Neuronal stem cell (in vitro differentiated cells): ENCODE results near the gene HNRNPAB.
"Not testable (repeated sequence)": the region's sequence is repeated elsewhere in the genome, so short reads cannot be mapped to it uniquely, and the experiment has no call there.

Experiments used
- DNase-seq: peaks from one replicate; pipeline ENCODE4 v3.0.0-alpha.2; 2013; ENCODE audit warnings: low spot score
- H2AFZ ChIP-seq: one replicate; pipeline ENCODE4 v1.6.1; 2013; ENCODE audit warnings: mild to moderate bottlenecking, low read length, inconsistent platforms
- H2AK5ac ChIP-seq: 2 replicates; pipeline ENCODE4 v1.6.1; 2013; ENCODE audit warnings: low read depth, mild to moderate bottlenecking, inconsistent platforms, low read length, moderate library complexity, mixed read lengths
- H2BK120ac ChIP-seq: 2 replicates; pipeline ENCODE4 v1.6.1; 2013; ENCODE audit warnings: low read depth, mild to moderate bottlenecking, inconsistent platforms, low read length, moderate library complexity, mixed read lengths
- H2BK12ac ChIP-seq: one replicate; pipeline ENCODE4 v1.6.1; 2013; ENCODE audit warnings: low read length, inconsistent platforms
- H2BK15ac ChIP-seq: 2 replicates; pipeline ENCODE4 v1.6.1; 2013; ENCODE audit warnings: mild to moderate bottlenecking, low read length, inconsistent platforms, mixed read lengths
- H2BK5ac ChIP-seq: one replicate; pipeline ENCODE4 v1.6.1; 2013; ENCODE audit warnings: inconsistent platforms, mild to moderate bottlenecking, low read length, moderate library complexity
- H3K14ac ChIP-seq: one replicate; pipeline ENCODE4 v1.6.1; 2013; ENCODE audit warnings: low read length, inconsistent platforms
- H3K18ac ChIP-seq: 2 replicates; pipeline ENCODE4 v1.6.1; 2013; ENCODE audit warnings: low read length, inconsistent platforms
- H3K23ac ChIP-seq: 2 replicates; pipeline ENCODE4 v1.6.1; 2013; ENCODE audit warnings: low read depth, mild to moderate bottlenecking, mixed read lengths, low read length, inconsistent platforms; ENCODE audit not compliant: poor library complexity
- H3K27ac ChIP-seq: replicated peaks from 3 replicates; pipeline ENCODE4 v1.5.1; 2013; ENCODE audit warnings: low read length, inconsistent platforms
- H3K27me3 ChIP-seq, 3 experiments: 2 replicates each; pipeline ENCODE4 v1.6.1; 2013; ENCODE audit warnings: low read length in 3 of 3, mild to moderate bottlenecking in 2 of 3, inconsistent platforms in 1 of 3, low read depth in 1 of 3, mixed read lengths in 1 of 3, moderate library complexity in 1 of 3; ENCODE audit not compliant: control insufficient read depth in 3 of 3, insufficient read depth in 3 of 3
- H3K36me3 ChIP-seq, 2 donors: replicated peaks in 1 of 2; 2 replicates each; pipeline ENCODE4 v1.6.1; 2013; ENCODE audit warnings: low read length in 2 of 2; ENCODE audit not compliant: control insufficient read depth in 2 of 2, insufficient read depth in 2 of 2
- H3K4ac ChIP-seq: 2 replicates; pipeline ENCODE4 v1.6.1; 2013; ENCODE audit warnings: inconsistent platforms, mild to moderate bottlenecking, low read length, moderate library complexity
- H3K4me1 ChIP-seq, 2 donors: 1 replicate in 1 of 2; 2 replicates in 1 of 2; pipeline ENCODE4 v1.6.1; 2013; ENCODE audit warnings: low read length in 2 of 2, low read depth in 1 of 2; ENCODE audit not compliant: control insufficient read depth in 2 of 2, insufficient read depth in 1 of 2
- H3K4me2 ChIP-seq: one replicate; pipeline ENCODE4 v1.6.1; 2013; ENCODE audit warnings: mild to moderate bottlenecking, low read length, inconsistent platforms; ENCODE audit not compliant: insufficient read depth, poor library complexity, severe bottlenecking
- H3K4me3 ChIP-seq, 2 donors: 2 replicates each; pipeline ENCODE4 v1.5.1; 2013; ENCODE audit warnings: low read length in 2 of 2, mild to moderate bottlenecking in 2 of 2, inconsistent platforms in 1 of 2, moderate library complexity in 1 of 2
- H3K79me1 ChIP-seq: one replicate; pipeline ENCODE4 v1.6.1; 2013; ENCODE audit warnings: low read depth, mild to moderate bottlenecking, inconsistent platforms, low read length, moderate library complexity
- H3K9ac ChIP-seq: one replicate; pipeline ENCODE4 v1.6.1; 2013; ENCODE audit warnings: mild to moderate bottlenecking, low read depth, low read length, inconsistent platforms; ENCODE audit not compliant: poor library complexity
- H3K9me3 ChIP-seq, 2 donors: replicated peaks in 1 of 2; 2 replicates each; pipeline versions ENCODE3 to v1.6.1; 2013; ENCODE audit warnings: low read length in 2 of 2, mild to moderate bottlenecking in 2 of 2, inconsistent platforms in 1 of 2, low read depth in 1 of 2, mixed read lengths in 1 of 2, moderate library complexity in 1 of 2; ENCODE audit not compliant: control insufficient read depth in 2 of 2, insufficient read depth in 1 of 2
- H4K8ac ChIP-seq: one replicate; pipeline ENCODE4 v1.6.1; 2013; ENCODE audit warnings: low read depth, mild to moderate bottlenecking, inconsistent platforms, low read length, moderate library complexity
- H4K91ac ChIP-seq: one replicate; pipeline ENCODE4 v1.6.1; 2013; ENCODE audit warnings: low read length, low read depth, mild to moderate bottlenecking, inconsistent platforms; ENCODE audit not compliant: poor library complexity
- WGBS, 2 donors: extraction: QIAGEN DNeasy Blood & Tissue Kit; methylation state at CpG; one replicate each; pipeline ENCODE4 v1.1.7; 2013; ENCODE audit warnings: missing lambda C conversion rate in 2 of 2, mixed read lengths in 1 of 2; ENCODE audit not compliant: insufficient read length in 2 of 2, insufficient replicate concordance in 1 of 2; ENCODE audit errors: extremely low coverage in 2 of 2; 5-methylcytosine and 5-hydroxymethylcytosine counted together

HNRNPAB gene

GRCh38 chr5:178239626-178240301, 35.4 kb downstream of the HNRNPAB start:
- WGBS, 2 donors: no CpG with 5 or more reads among the region's 16 CpGs
- not testable (repeated sequence) for H2BK120ac ChIP-seq, H3K27me3 ChIP-seq, H2BK5ac ChIP-seq, H3K14ac ChIP-seq, H3K4ac ChIP-seq, H3K4me2 ChIP-seq, H3K4me1 ChIP-seq, H3K18ac ChIP-seq, H3K9ac ChIP-seq, H3K27ac ChIP-seq, H4K91ac ChIP-seq, H3K4me3 ChIP-seq, DNase-seq, H3K23ac ChIP-seq, H3K9me3 ChIP-seq, H3K79me1 ChIP-seq, H3K36me3 ChIP-seq
- Histone ChIP-seq H2BK15ac (peak overlapping the region; percentile 56), H2AFZ (peak overlapping the region; percentile 78), H2AK5ac (peak overlapping the region; percentile 77), H4K8ac (peak overlapping the region; percentile 43), H2BK12ac (peak overlapping the region; percentile 46)

- H2AK5ac ChIP-seq: peak overlapping the region; percentile 77
- H3K4ac ChIP-seq: no peak overlapping the region
- H2BK120ac ChIP-seq: no peak overlapping the region
- H3K14ac ChIP-seq: no peak overlapping the region
- H3K4me3 ChIP-seq: no peak overlapping the region
- no peak overlapping the region for H2BK5ac ChIP-seq
- no peaks in the 10 kb centered on the region for H3K36me3 ChIP-seq
- H2BK15ac ChIP-seq: peak overlapping the region; percentile 56
- no peak overlapping the region for H3K18ac ChIP-seq
- no peak overlapping the region for H4K91ac ChIP-seq
- WGBS, 2 donors: no CpG with 5 or more reads among the region's 19 CpGs
- H3K23ac ChIP-seq: no peak overlapping the region
- DNase-seq: no peak
- H3K4me2 ChIP-seq: no peak overlapping the region
- no peak overlapping the region for H3K27ac ChIP-seq
- H3K4me1 ChIP-seq: peaks cover 4 to 8% of the 10 kb centered on the region in 2 donors
- H2AFZ ChIP-seq: peak overlapping the region; percentile 78
- H2BK12ac ChIP-seq: no peak overlapping the region
- H3K9me3 ChIP-seq: no peaks in the 10 kb centered on the region
- H3K79me1 ChIP-seq: no peaks in the 10 kb centered on the region
- peak overlapping the region; percentile 18 for H3K9ac ChIP-seq
- peak overlapping the region; percentile 43 for H4K8ac ChIP-seq
- H3K27me3 ChIP-seq: no peaks in the 10 kb centered on the region
Measured at GRCh38 chr5:178240341-178240741, 36.0 kb downstream of the HNRNPAB start.

DNA sequence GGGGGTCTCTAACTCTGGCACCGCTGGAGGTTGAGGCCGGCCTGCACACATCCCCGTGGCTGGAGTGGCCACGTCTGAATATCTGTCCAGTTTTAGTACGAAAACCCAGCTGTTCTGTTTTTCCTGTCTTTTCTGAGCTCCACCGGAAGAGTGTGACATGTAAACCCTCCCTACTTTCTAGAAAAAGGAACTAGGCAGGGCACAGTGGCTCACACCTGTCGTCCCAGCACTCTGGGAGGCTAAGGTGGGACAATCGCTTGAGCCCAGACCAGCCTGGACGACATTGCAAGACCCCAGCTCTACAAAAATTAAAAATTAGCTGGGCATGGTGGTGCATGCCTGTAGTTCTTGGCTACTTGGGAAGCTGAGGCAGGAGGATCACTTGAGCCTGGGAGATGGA, 36.4 kb downstream of the HNRNPAB start:
- Histone ChIP-seq H3K9ac (no peak overlapping the region), H3K18ac (no peak overlapping the region)
- DNase-seq: no peak

GRCh38 chr5:178241231-178241663, 36.9 kb downstream of the HNRNPAB start:
- Histone ChIP-seq H3K4me3 (no peak overlapping the region), H3K4ac (no peak overlapping the region), H2BK5ac (no peak overlapping the region), H2BK120ac (no peak overlapping the region), H3K23ac (peak overlapping the region; percentile 37), H3K27me3 (no peaks in the 10 kb centered on the region), H2AFZ (no peak overlapping the region), H3K79me1 (no peaks in the 10 kb centered on the region), H4K8ac (peak overlapping the region; percentile 23), H2AK5ac (peak overlapping the region; percentile 56), H3K18ac (peak overlapping the region; percentile 22), H3K9me3 (no peaks in the 10 kb centered on the region), H3K4me1 (peaks cover 4 to 8% of the 10 kb centered on the region in 2 donors), H3K36me3 (no peaks in the 10 kb centered on the region), H2BK15ac (no peak overlapping the region), H3K27ac (no peak overlapping the region), H3K14ac (no peak overlapping the region), H3K4me2 (no peak overlapping the region), H4K91ac (no peak overlapping the region), H2BK12ac (peak overlapping the region; percentile 67), H3K9ac (peak overlapping the region; percentile 38)
- no peak for DNase-seq
- no CpG with 5 or more reads among the region's 8 CpGs for WGBS, 2 donors

More for the DNA sequence above, 36.4 kb downstream of the HNRNPAB start:
- Histone ChIP-seq H4K8ac (no peak overlapping the region), H3K79me1 (no peaks in the 10 kb centered on the region), H3K9me3 (no peaks in the 10 kb centered on the region), H2BK12ac (no peak overlapping the region), H3K36me3 (no peaks in the 10 kb centered on the region), H2AFZ (no peak overlapping the region), H2BK15ac (no peak overlapping the region), H3K23ac (no peak overlapping the region), H2AK5ac (no peak overlapping the region), H2BK120ac (no peak overlapping the region), H2BK5ac (no peak overlapping the region), H3K4ac (no peak overlapping the region), H3K4me1 (peaks cover 4 to 8% of the 10 kb centered on the region in 2 donors), H3K27ac (no peak overlapping the region), H4K91ac (no peak overlapping the region), H3K14ac (no peak overlapping the region), H3K4me2 (no peak overlapping the region), H3K27me3 (no peaks in the 10 kb centered on the region), H3K4me3 (no peak overlapping the region)
- no CpG with 5 or more reads among the region's 9 CpGs for WGBS, 2 donors
